MCF 10A (cell line): ENCODE measurements around the gene ELL2. TPM values are rescaled to one million over a fixed set of nuclear protein-coding genes. Genes with fewer than 3 reads are reported as not detected.
A peak's percentile ranks its signal among the peaks of the same experiment; 100 is the strongest.

Source experiments
- BruUV-seq: library from RNA; stranded (reverse); fragments of 400-500 nt; replicated peaks from 2 replicates; lab custom pipeline; 2021; lab: Mats Ljungman, UMichigan
- CTCF ChIA-PET: fragments of 300-600 bp; sonication (Branson Sonifier 250); formaldehyde crosslinking; extraction: SDS; loops from one replicate; lab custom pipeline; 2021; ENCODE audit warnings: antibody characterized with exemption, inconsistent platforms; lab: Yijun Ruan, JAX
- POLR2A ChIA-PET: fragments of 300-600, 350-650 bp; sonication (Branson Sonifier 250); formaldehyde crosslinking; extraction: SDS; loops from one replicate; lab custom pipeline; 2020; ENCODE audit warnings: antibody characterized with exemption, inconsistent platforms; lab: Yijun Ruan, JAX
- DNase-seq: peaks from one replicate; pipeline ENCODE4 v3.0.0-alpha.2; 2018; ENCODE audit not compliant: unreplicated experiment
- H3K27ac Mint-ChIP-seq: one replicate; pipeline ENCODE4 v1.8.0; 2022; ENCODE audit warnings: mild to moderate bottlenecking, low read depth, mixed read lengths; ENCODE audit not compliant: unreplicated experiment
- H3K27me3 Mint-ChIP-seq: one replicate; pipeline ENCODE4 v1.8.0; 2022; ENCODE audit warnings: mixed read lengths; ENCODE audit not compliant: insufficient read depth, unreplicated experiment
- H3K36me3 Mint-ChIP-seq: one replicate; pipeline ENCODE4 v1.8.0; 2022; ENCODE audit warnings: mild to moderate bottlenecking, moderate library complexity, mixed read lengths; ENCODE audit not compliant: insufficient read depth, unreplicated experiment
- H3K4me1 Mint-ChIP-seq: one replicate; pipeline ENCODE4 v1.8.0; 2022; ENCODE audit warnings: mixed read lengths; ENCODE audit not compliant: insufficient read depth, unreplicated experiment
- H3K4me3 Mint-ChIP-seq: one replicate; pipeline ENCODE4 v1.8.0; 2022; ENCODE audit warnings: mild to moderate bottlenecking, moderate library complexity, mixed read lengths; ENCODE audit not compliant: unreplicated experiment
- H3K9me3 Mint-ChIP-seq: one replicate; pipeline ENCODE4 v1.8.0; 2022; ENCODE audit warnings: mixed read lengths; ENCODE audit not compliant: unreplicated experiment
- CTCF ChIP-seq: fragments of 200-600 bp; IDR thresholded peaks from one replicate; pipeline ENCODE4 v1.8.0; 2022; ENCODE audit warnings: antibody characterized with exemption, mild to moderate bottlenecking; ENCODE audit not compliant: unreplicated experiment
- intact Hi-C: fragments of 100-400 bp; cut with micrococcal nuclease; formaldehyde crosslinking; loops from 2 replicates; pipeline ENCODE4 v1.14.1; 2022
- total RNA-seq: library from RNA; stranded (reverse); gene quantifications from 2 replicates; pipeline ENCODE4 v1.2.3, GENCODE V29; 2022

Gene ELL2
- total RNA-seq, 1 experiment from 2014 or later = 147 TPM

- no peak for TF ChIP-seq CTCF
- ChIA-PET CTCF (interaction anchor here (0.7 to 2.8 kb wide), 5 partner anchors 8 to 384 kb away, joined by 3 to 13 read pairs (median 5); no protein-coding TSS in a partner anchor), POLR2A (interaction anchor here (1.6 to 3.3 kb wide), 2 partner anchors 27 to 124 kb away, joined by 4 to 13 read pairs; no protein-coding TSS in a partner anchor)
- Mint-ChIP-seq H3K36me3 (peaks cover 8% of the 10 kb centered on the region), H3K27ac (peak overlapping the region; percentile 50), H3K27me3 (no peaks in the 10 kb centered on the region), H3K4me3 (no peak overlapping the region), H3K4me1 (peaks cover 43% of the 10 kb centered on the region), H3K9me3 (peaks cover 8% of the 10 kb centered on the region)
- intact Hi-C loops = loop anchor here (10.0 kb wide), 1 partner anchor 47 kb away; no protein-coding TSS in a partner anchor
- BruUV-seq = no TSS peak
- DNase-seq = no peak
Measured at GRCh38 chr5:95951916-95952315, 9.7 kb downstream of the ELL2 start.

GRCh38 chr5:95949810-95950209, 11.8 kb downstream of the ELL2 start:
- Mint-ChIP-seq H3K27ac (no peak overlapping the region), H3K9me3 (peaks cover 8% of the 10 kb centered on the region), H3K27me3 (no peaks in the 10 kb centered on the region), H3K36me3 (peaks cover 22% of the 10 kb centered on the region), H3K4me3 (no peak overlapping the region), H3K4me1 (peaks cover 42% of the 10 kb centered on the region)
- DNase-seq = no peak
- TF ChIP-seq CTCF = no peak
- CTCF ChIA-PET = interaction anchor here (0.7 to 2.8 kb wide), 3 partner anchors 10 to 321 kb away, joined by 3 to 13 read pairs (median 5); no protein-coding TSS in a partner anchor
- no TSS peak for BruUV-seq
- intact Hi-C loops = loop anchor here (10.0 kb wide), 1 partner anchor 45 kb away; no protein-coding TSS in a partner anchor
- POLR2A ChIA-PET = interaction anchor here (0.7 to 3.3 kb wide), 6 partner anchors 8 to 438 kb away, joined by 3 to 13 read pairs (median 5); no protein-coding TSS in a partner anchor

GRCh38 chr5:95948631-95949030, 13.0 kb downstream of the ELL2 start:
- Mint-ChIP-seq H3K36me3 (peaks cover 30% of the 10 kb centered on the region), H3K9me3 (peaks cover 8% of the 10 kb centered on the region), H3K4me1 (peaks cover 37% of the 10 kb centered on the region), H3K27ac (no peak overlapping the region), H3K4me3 (no peak overlapping the region), H3K27me3 (no peaks in the 10 kb centered on the region)
- no peak for DNase-seq
- ChIA-PET POLR2A (interaction anchor here (0.5 to 1.8 kb wide), 6 partner anchors 11 to 279 kb away, joined by 3 to 4 read pairs (median 3); no protein-coding TSS in a partner anchor), CTCF (interaction anchor here (0.6 kb wide), 1 partner anchor 9 kb away, joined by 3 read pairs; no protein-coding TSS in a partner anchor)
- no TSS peak for BruUV-seq
- intact Hi-C loops = no loop called here
- TF ChIP-seq CTCF = no peak

GRCh38 chr5:95946451-95946850, 15.2 kb downstream of the ELL2 start:
- CTCF ChIA-PET = interaction anchor here (0.8 to 1.8 kb wide), 3 partner anchors 9 to 22 kb away, joined by 4 to 11 read pairs (median 5); no protein-coding TSS in a partner anchor
- no peaks in the 10 kb centered on the region for H3K27me3 Mint-ChIP-seq
- intact Hi-C loops = no loop called here
- H3K9me3 Mint-ChIP-seq = peaks cover 2% of the 10 kb centered on the region
- peaks cover 24% of the 10 kb centered on the region for H3K4me1 Mint-ChIP-seq
- no peak overlapping the region for H3K27ac Mint-ChIP-seq
- TF ChIP-seq CTCF = no peak
- POLR2A ChIA-PET = interaction anchor here (0.7 kb wide), 1 partner anchor 10 kb away, joined by 3 read pairs; no protein-coding TSS in a partner anchor
- peaks cover 25% of the 10 kb centered on the region for H3K36me3 Mint-ChIP-seq
- no peak overlapping the region for H3K4me3 Mint-ChIP-seq
- no peak for DNase-seq
- BruUV-seq = no TSS peak
